DND-41 (cell line): Measurements from ENCODE around the gene ATXN7L1.

Source experiments
- ATAC-seq: fragments of 200-7000 bp; cut with Tn5 transposase; 3 replicates; pipeline ENCODE4 v1.9.1; 2021; ENCODE audit warnings: low read depth; ENCODE audit not compliant: insufficient read depth
- DNase-seq: peaks from one replicate; pipeline ENCODE4 v3.0.0-alpha.2; 2020
- H2AFZ ChIP-seq: 2 replicates; pipeline ENCODE4 v1.6.0; 2012; ENCODE audit warnings: low read depth, low read length
- H3K27ac ChIP-seq: 2 replicates; pipeline ENCODE4 v1.5.1; 2012; ENCODE audit warnings: low read length, inconsistent platforms
- H3K27me3 ChIP-seq: fragments of 200-600 bp; sonication (generic); 2 replicates; pipeline ENCODE4 v1.6.0; 2012; ENCODE audit warnings: low read length, mild to moderate bottlenecking, inconsistent platforms; ENCODE audit not compliant: insufficient read depth, poor library complexity
- H3K36me3 ChIP-seq: 2 replicates; pipeline ENCODE4 v1.5.1; 2012; ENCODE audit warnings: low read length, inconsistent platforms; ENCODE audit not compliant: insufficient read depth
- H3K4me1 ChIP-seq: 2 replicates; pipeline ENCODE4 v1.5.1; 2012; ENCODE audit warnings: mild to moderate bottlenecking, low read length; ENCODE audit not compliant: insufficient read depth
- H3K4me2 ChIP-seq: 2 replicates; pipeline ENCODE4 v1.6.0; 2012; ENCODE audit warnings: mild to moderate bottlenecking, moderate library complexity, low read length, inconsistent platforms; ENCODE audit not compliant: insufficient read depth
- H3K4me3 ChIP-seq, 2 experiments: fragments of 200-600 bp in 1 of 2; shearing (Covaris generic) in 1 of 2; 2 replicates each; pipeline ENCODE4 v1.5.1; 2012 to 2016; ENCODE audit warnings: inconsistent platforms in 2 of 2, low read length in 2 of 2, mild to moderate bottlenecking in 2 of 2, low read depth in 1 of 2, moderate library complexity in 1 of 2
- H3K79me2 ChIP-seq: 2 replicates; pipeline ENCODE4 v1.6.0; 2012; ENCODE audit warnings: low read length, inconsistent platforms; ENCODE audit not compliant: insufficient read depth
- H3K9ac ChIP-seq: 2 replicates; pipeline ENCODE4 v1.6.0; 2012; ENCODE audit warnings: low read depth, mild to moderate bottlenecking, inconsistent platforms, low read length, moderate library complexity
- H3K9me3 ChIP-seq: 2 replicates; pipeline ENCODE4 v1.5.1; 2012; ENCODE audit warnings: low read length, moderate library complexity, mild to moderate bottlenecking, inconsistent platforms; ENCODE audit not compliant: insufficient read depth, severe bottlenecking
- H4K20me1 ChIP-seq: 2 replicates; pipeline ENCODE4 v1.6.0; 2012; ENCODE audit warnings: low read length; ENCODE audit not compliant: insufficient read depth
- CTCF ChIP-seq: IDR thresholded peaks from 2 replicates; pipeline ENCODE4 v1.5.1; 2012; ENCODE audit warnings: borderline replicate concordance, low read length, moderate library complexity, mild to moderate bottlenecking; ENCODE audit not compliant: poor library complexity, severe bottlenecking; ENCODE audit errors: extremely low read depth
- EZH2 ChIP-seq: IDR thresholded peaks from 3 replicates; pipeline ENCODE4 v1.6.1; 2012; ENCODE audit warnings: borderline replicate concordance, low read depth, mild to moderate bottlenecking, moderate library complexity, low read length, inconsistent platforms; ENCODE audit not compliant: severe bottlenecking

Gene ATXN7L1

DNA sequence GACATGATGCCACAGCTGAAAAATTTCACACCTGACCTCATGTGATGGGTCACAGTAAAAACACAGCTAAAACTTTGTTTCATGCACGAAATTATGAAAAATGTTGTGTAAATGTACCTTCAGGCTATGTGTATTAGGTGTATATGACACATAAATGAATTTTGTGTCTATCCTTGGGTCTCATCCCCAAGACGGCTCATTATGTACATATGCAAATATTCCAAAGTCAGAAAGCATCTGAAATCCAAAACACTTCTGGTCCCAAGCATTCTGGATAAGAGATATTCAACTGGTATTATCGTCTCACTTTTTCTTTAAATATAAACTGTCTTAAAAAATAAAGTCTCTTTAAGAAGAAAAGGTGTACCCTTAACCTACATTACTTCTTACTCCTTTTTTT, 145.4 kb downstream of the ATXN7L1 start:
- no peak for ATAC-seq
- no peak overlapping the region for H2AFZ ChIP-seq

GRCh38 chr7:105728028-105728427, 148.4 kb downstream of the ATXN7L1 start:
- no peaks in the 10 kb centered on the region for H4K20me1 ChIP-seq
- no peaks in the 10 kb centered on the region for H3K79me2 ChIP-seq
- H3K4me3 ChIP-seq: no peak overlapping the region
- no peak for DNase-seq
- H3K36me3 ChIP-seq: no peaks in the 10 kb centered on the region
- no peak overlapping the region for H3K4me2 ChIP-seq
- no peak overlapping the region for H3K9ac ChIP-seq
- no peak for ATAC-seq
- no peaks in the 10 kb centered on the region for H3K4me1 ChIP-seq
- no peak overlapping the region for H3K27ac ChIP-seq
- no peaks in the 10 kb centered on the region for H3K27me3 ChIP-seq
- no peaks in the 10 kb centered on the region for H3K9me3 ChIP-seq
- TF ChIP-seq EZH2 (no peak), CTCF (no peak)
- H2AFZ ChIP-seq: no peak overlapping the region

More for the DNA sequence above, 145.4 kb downstream of the ATXN7L1 start:
- no peak overlapping the region for H3K27ac ChIP-seq
- no peaks in the 10 kb centered on the region for H3K79me2 ChIP-seq
- H3K4me2 ChIP-seq: no peak overlapping the region
- no peak overlapping the region for H3K9ac ChIP-seq
- no peaks in the 10 kb centered on the region for H3K4me1 ChIP-seq
- no peak overlapping the region for H3K4me3 ChIP-seq
- H3K9me3 ChIP-seq: no peaks in the 10 kb centered on the region
- no peak for TF ChIP-seq CTCF
- TF ChIP-seq EZH2: no peak
- no peaks in the 10 kb centered on the region for H4K20me1 ChIP-seq
- no peak for DNase-seq
- no peaks in the 10 kb centered on the region for H3K36me3 ChIP-seq
- no peaks in the 10 kb centered on the region for H3K27me3 ChIP-seq

GRCh38 chr7:105724688-105725087, 151.7 kb downstream of the ATXN7L1 start:
- ATAC-seq (no peak), DNase-seq (no peak)
- Histone ChIP-seq H3K9ac (no peak overlapping the region), H2AFZ (no peak overlapping the region), H3K27ac (no peak overlapping the region), H3K27me3 (no peaks in the 10 kb centered on the region), H4K20me1 (no peaks in the 10 kb centered on the region), H3K4me1 (no peaks in the 10 kb centered on the region), H3K4me3 (no peak overlapping the region), H3K9me3 (no peaks in the 10 kb centered on the region), H3K79me2 (no peaks in the 10 kb centered on the region), H3K36me3 (no peaks in the 10 kb centered on the region), H3K4me2 (no peak overlapping the region)
- no peak for TF ChIP-seq EZH2

GRCh38 chr7:105723572-105723971, 152.8 kb downstream of the ATXN7L1 start:
- Histone ChIP-seq H2AFZ (no peak overlapping the region), H3K27me3 (no peaks in the 10 kb centered on the region), H3K4me1 (no peaks in the 10 kb centered on the region), H3K4me3 (no peak overlapping the region), H3K9ac (no peak overlapping the region), H3K79me2 (no peaks in the 10 kb centered on the region), H3K9me3 (no peaks in the 10 kb centered on the region), H3K4me2 (no peak overlapping the region), H4K20me1 (no peaks in the 10 kb centered on the region), H3K27ac (no peak overlapping the region), H3K36me3 (no peaks in the 10 kb centered on the region)
- no peak for TF ChIP-seq EZH2
- TF ChIP-seq CTCF: no peak
- ATAC-seq (no peak), DNase-seq (no peak)
